ENCODE measurements around the gene TBC1D22A. TPM values are rescaled to one million over a fixed set of nuclear protein-coding genes. Genes with fewer than 3 reads are reported as not detected.

The TBC1D22A gene
- total and polyA plus RNA-seq, 9 of the 15 experiments (the other 6 are each of a cell fraction or from before 2014, with no cell fraction given): 0.20 to 11.5 (median 5.2) TPM

DNA sequence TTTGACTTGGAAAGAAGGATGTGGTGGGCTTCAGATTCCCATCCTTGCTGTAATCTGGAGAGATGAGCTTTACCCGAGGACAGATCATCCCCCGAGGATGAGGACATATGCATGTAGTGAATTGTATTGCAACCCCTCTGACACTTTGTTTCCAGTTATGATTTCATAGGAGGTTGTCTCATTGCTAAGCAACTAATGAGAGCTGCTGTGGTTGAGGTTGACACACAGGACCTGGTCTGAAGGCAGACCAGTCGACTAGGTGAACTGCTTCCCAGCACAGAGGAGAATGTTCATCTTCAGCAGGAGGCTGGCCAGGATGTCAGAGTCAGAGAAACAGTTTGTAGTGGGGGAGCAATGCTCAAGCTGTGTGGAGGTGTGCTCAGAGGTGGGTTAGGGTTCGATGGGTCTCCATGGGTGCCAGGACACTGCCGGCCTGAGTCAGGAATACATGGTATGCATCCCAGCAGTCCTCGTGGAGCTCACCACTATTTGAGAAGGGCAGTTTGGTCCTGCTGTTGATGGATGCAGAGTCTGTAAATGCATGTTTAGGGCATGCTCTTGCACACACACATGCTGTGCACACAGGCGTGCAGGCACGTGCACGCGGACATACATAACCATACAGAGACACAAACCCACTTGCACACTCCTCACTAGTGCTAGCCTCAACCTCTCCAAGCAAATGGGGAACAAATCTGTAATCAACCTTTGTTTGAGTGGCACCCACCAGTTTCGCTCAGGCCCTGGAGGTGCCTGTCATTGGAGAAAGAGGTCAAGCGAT lies 153.7 kb downstream of the TBC1D22A start:
- no peak for DNase-seq (ENCODE audit: extremely low read depth in 1 of 4, low spot score in 3 of 4)
- FAIRE-seq: no peak
- 79% methylated on average over 10 of the region's 12 CpGs for WGBS (ENCODE audit: insufficient coverage, low coverage, missing lambda C conversion rate)
- Histone ChIP-seq H3K4me3 (no peak overlapping the region), H3K36me3 (ENCODE audit: control insufficient read depth, insufficient read depth, low read length) (0 out of 3 replicates have a peak, but pooled peaks cover 2% of the 10 kb centered on the region), H3K79me2 (ENCODE audit: control insufficient read depth, insufficient read depth, low read length) (no peaks in the 10 kb centered on the region), H3K27ac (ENCODE audit: extremely low read depth, low read depth, low read length) (no peak overlapping the region), H3K9ac (ENCODE audit: insufficient read depth in 1 of 2, low read depth in 2 of 2, low read length in 2 of 2) (no peak overlapping the region), H4K20me1 (replicated peaks; ENCODE audit: control insufficient read depth, insufficient read depth, low read length) (0 out of 2 replicates have a peak, but pooled peaks cover 4% of the 10 kb centered on the region), H3K9me1 (ENCODE audit: control insufficient read depth, insufficient read depth, low read length) (no peaks in the 10 kb centered on the region), H3K4me2 (ENCODE audit: insufficient read depth, low read length) (no peak overlapping the region), H2AFZ (ENCODE audit: low read depth, low read length) (no peak overlapping the region), H3K4me1 (replicated peaks in 1 of 2; ENCODE audit: control insufficient read depth in 2 of 2, insufficient read depth in 2 of 2, low read length in 2 of 2) (no peaks in the 10 kb centered on the region), H3K9me3 (replicated peaks; ENCODE audit: control insufficient read depth, insufficient read depth, low read depth, low read length) (no peaks in the 10 kb centered on the region), H3K27me3 (ENCODE audit: control insufficient read depth in 2 of 2, insufficient read depth in 2 of 2, low read length in 2 of 2) (no peaks in the 10 kb centered on the region)
- no peak for TF ChIP-seq ZNF57 (CRISPR knock-in tag; IDR thresholded peaks at IDR 0.05)
- TF ChIP-seq TBP (optimal IDR thresholded peaks at IDR 0.05; ENCODE audit: low read depth, low read length): no peak
- no peak for TF ChIP-seq FOXJ2 (tag; IDR thresholded peaks at IDR 0.05)
- TF ChIP-seq MAFK (IDR thresholded peaks at IDR 0.05; ENCODE audit: low read length): no peak
- TF ChIP-seq NCOR1 (IDR thresholded peaks at IDR 0.05): no peak
- TF ChIP-seq NFYB (IDR thresholded peaks at IDR 0.05; ENCODE audit: extremely low read depth, insufficient read length): no peak
- TF ChIP-seq SNRNP70 (optimal IDR thresholded peaks at IDR 0.05; ENCODE audit: low read depth, low read length): no peak
- ChIA-PET POLR2A (no interaction called here), CTCF (ENCODE audit: low intra/inter-chr PET ratio) (no interaction called here)
- intact Hi-C loops (cut with micrococcal nuclease) (no loop called here), in situ Hi-C loops (cut with MboI) (no loop called here)
- ATAC-seq: no peak
- no TSS peak for BruUV-seq (replicated peaks)

Data from K562 (cell line).